Hepatocyte (in vitro differentiated cells): ENCODE results near the gene RFNG.

Source experiments
- CTCF ChIP-seq: fragments of 200-600 bp; sonication (generic); IDR thresholded peaks from 2 replicates; pipeline ENCODE4 v1.5.1; 2016; ENCODE audit warnings: antibody characterized with exemption, mild to moderate bottlenecking; ENCODE audit not compliant: poor library complexity
- EZH2 ChIP-seq: fragments of 200-600 bp; sonication (generic); IDR thresholded peaks from 2 replicates; pipeline ENCODE4 v1.6.1; 2016; ENCODE audit warnings: antibody characterized with exemption, mild to moderate bottlenecking, borderline replicate concordance
- EZH2phosphoT487 ChIP-seq: fragments of 200-600 bp; sonication (generic); IDR thresholded peaks from one replicate; pipeline ENCODE4 v1.6.1; 2018; ENCODE audit warnings: antibody characterized with exemption, mild to moderate bottlenecking, low read depth, moderate library complexity; ENCODE audit not compliant: unreplicated experiment, severe bottlenecking

GRCh38 chr17:82004517-82005455 lies 46.8 kb downstream of the RFNG start:
- TF ChIP-seq CTCF (no peak), EZH2 (no peak), EZH2phosphoT487 (no peak)
